Stimulated activated naive CD4-positive, alpha-beta T cell treated with Interleukin-2 at 50 U/mL for 16 hours (primary cell): ENCODE data around the gene OLFML2A.

Experiments used
- DNase-seq: peaks from one replicate; lab custom pipeline; 2025; lab: John Stamatoyannopoulos, UW

OLFML2A gene

GRCh38 chr9:124854161-124854560 is 77.2 kb downstream of the OLFML2A start:
- DNase-seq, result no peak

- no peak for DNase-seq
Measured at GRCh38 chr9:124854822-124855221, 77.9 kb downstream of the OLFML2A start.

- no peak for DNase-seq
Measured at GRCh38 chr9:124855566-124855943, 78.6 kb downstream of the OLFML2A start.

- peak; percentile 11 for DNase-seq
Measured at GRCh38 chr9:124855944-124856765, 79.2 kb downstream of the OLFML2A start.

GRCh38 chr9:124857533-124858162 is 80.7 kb downstream of the OLFML2A start:
- DNase-seq, result no peak

- no peak for DNase-seq
Measured at GRCh38 chr9:124858330-124859046, 81.6 kb downstream of the OLFML2A start.

- no peak for DNase-seq
Measured at GRCh38 chr9:124859803-124860581, 83.1 kb downstream of the OLFML2A start.

GRCh38 chr9:124860582-124861341 is 83.8 kb downstream of the OLFML2A start:
- no peak for DNase-seq

GRCh38 chr9:124861342-124862229 is 84.7 kb downstream of the OLFML2A start, which contains the start of the genes ARPC5L and RPL35:
Gene ARPC5L, plus strand, starts transcription at chr9:124862130. Its CDS starts 7,161 bp downstream, at chr9:124869291.
Gene RPL35, minus strand, starts transcription at chr9:124861957. Its CDS starts 45 bp downstream, at chr9:124861912.
- peak; percentile 96 for DNase-seq

GRCh38 chr9:124863371-124863871 is 86.5 kb downstream of the OLFML2A start:
- DNase-seq, result no peak
